GM18498 (cell line): ENCODE results near the gene MAD2L1BP.

ENCODE experiments used
- ATAC-seq: cut with Tn5 transposase; IDR thresholded peaks from one replicate; pipeline ENCODE4 v1.9.1; 2021; ENCODE audit warnings: mild to moderate bottlenecking, moderate library complexity; ENCODE audit not compliant: unreplicated experiment

The MAD2L1BP gene

GRCh38 chr6:43680308-43681200 lies 44.9 kb downstream of the MAD2L1BP start:
- no peak for ATAC-seq

DNA sequence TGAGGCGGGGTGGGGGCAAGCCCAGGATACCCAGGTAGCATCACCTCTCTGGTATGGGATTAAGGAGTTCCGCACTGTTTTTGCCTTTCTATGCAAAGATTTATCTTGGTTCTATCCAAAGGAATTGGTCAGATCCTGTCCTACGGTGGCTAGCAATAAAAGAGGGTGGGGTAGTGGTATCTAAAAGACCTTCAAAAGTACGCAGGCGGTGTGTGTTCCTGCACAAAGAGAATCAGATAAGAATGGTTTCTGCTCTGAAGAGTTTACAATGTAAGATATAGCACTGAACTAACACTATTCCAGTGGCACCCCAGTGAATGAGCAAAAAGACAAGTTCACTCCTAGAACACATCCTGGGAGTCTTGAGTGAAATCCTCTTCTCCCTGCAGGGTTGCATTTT lies 45.7 kb downstream of the MAD2L1BP start:
- ATAC-seq: no peak

DNA sequence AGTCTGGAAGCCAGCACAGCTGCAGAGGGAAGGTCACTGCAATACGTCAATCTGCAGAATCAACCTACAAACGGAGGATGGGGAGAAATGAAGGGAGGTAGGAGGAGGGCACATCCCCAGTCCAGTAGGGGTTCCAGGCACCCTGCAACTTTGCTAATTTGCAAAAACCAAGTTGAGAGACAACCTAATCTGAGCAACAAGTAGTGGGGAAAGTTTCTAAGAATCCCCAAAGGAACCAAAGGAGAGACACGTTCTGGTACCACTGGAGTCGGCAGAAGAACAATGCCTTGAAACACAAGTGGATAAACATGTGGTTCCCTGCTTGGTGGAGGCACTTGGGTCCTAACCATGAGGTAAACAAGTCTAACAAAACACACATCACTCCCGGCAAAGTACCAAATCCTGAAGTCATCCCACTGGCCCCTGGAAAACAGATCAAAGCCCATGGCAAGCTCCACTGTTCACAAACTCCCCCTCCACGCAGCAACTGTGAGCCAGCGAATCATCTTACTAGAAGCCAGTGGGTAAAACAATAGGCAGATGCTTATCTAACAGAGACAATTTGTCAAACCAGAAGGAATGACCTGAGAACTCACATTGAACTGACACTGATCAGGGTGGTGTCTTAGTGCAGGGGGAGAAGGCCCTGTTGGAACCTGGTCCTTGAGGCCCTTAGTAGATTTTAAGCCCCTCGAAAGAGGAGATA lies 47.2 kb downstream of the MAD2L1BP start:
- no peak for ATAC-seq

DNA sequence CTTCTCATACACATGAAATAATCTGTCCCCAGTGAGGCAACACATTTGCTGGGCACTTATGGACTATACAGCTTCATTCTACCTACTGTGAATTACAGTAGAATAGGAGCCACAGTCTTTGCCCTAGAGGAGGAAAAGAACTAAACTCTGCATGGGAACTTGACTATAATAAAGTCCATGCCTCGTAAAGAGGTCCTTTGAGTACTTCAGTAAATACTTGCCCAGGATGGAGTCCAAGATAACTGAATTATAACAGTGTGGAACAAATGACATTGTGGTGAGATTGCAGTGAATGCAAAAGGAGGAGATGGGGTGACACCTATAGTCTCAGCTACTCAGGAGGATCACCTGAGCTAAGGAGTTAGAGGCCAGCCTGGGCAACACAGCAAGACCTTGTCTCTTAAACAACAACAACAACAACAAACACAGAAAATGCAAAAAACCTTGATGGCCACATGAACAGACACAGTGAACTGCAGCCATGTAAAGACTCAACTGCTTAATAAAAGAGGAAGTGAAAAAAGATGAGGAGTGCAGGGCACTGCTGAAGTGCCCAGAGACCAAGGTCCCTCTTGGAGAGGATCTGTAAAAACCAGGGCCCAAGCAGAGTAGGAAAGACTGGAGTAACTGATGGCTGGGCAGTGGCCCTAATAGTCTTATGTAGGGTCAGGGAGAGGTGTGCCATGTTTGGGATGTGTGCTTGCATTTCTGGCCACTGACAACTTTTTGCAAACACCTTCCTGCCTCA lies 48.2 kb downstream of the MAD2L1BP start:
- no peak for ATAC-seq

GRCh38 chr6:43687079-43687436 lies 51.4 kb downstream of the MAD2L1BP start:
- ATAC-seq: peak; percentile 7

DNA sequence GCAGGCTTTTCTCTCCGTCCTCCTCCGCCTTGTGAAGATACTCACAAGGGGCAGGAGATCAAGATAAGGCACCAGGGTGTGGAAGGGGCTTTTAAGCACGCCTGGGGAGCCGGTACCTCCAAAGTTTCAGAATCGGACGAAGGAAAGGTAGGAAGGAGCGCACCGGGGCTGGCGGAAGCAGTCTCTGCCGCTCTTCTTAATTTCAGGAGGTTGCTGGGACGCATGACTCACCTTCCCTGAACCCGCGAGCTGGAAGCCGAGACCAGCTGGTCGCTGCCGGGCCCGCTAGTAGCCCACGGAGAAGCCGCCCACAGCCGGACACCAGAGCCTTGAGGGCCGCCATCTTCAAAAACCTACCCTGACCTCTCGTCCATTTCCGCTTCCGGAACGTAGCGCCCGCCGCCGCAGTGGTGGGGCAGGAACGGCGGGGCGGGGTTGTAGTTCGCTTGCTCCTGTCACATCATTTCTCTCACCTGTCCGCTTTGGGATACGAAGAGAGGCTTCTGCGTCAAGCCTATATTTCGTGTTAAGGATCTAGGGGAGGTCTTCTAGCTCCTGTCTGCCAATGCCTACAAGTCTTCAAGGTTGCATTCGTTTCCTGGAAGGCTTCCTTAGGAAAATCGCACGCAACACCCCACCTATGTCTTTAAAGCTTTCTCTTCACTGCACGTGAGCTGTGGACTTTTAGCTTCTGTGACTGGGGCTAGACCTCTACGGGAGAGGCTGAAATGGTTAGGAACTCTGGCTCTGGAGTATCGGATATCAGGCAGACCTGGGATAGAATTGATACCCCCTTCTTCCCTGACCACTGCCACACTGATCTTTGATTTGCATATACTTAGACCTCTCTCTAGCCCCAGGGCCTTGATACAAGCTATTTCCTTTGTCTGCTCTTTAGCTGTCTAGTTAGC lies 52.1 kb downstream of the MAD2L1BP start, which contains the start of gene MRPS18A:
Gene MRPS18A (minus strand): TSS at position 355 of the 911 bp plus-strand sequence. CDS start 12 bp downstream, at position 343.
- ATAC-seq: peak; percentile 94

GRCh38 chr6:43689421-43689820 lies 53.8 kb downstream of the MAD2L1BP start:
- no peak for ATAC-seq
